ENCODE data around the gene IL23R. TPM values are rescaled to one million over a fixed set of nuclear protein-coding genes. Genes with fewer than 3 reads are reported as not detected.

The IL23R gene
- total RNA-seq, 2 donors from 2014 or later = not detected

DNA sequence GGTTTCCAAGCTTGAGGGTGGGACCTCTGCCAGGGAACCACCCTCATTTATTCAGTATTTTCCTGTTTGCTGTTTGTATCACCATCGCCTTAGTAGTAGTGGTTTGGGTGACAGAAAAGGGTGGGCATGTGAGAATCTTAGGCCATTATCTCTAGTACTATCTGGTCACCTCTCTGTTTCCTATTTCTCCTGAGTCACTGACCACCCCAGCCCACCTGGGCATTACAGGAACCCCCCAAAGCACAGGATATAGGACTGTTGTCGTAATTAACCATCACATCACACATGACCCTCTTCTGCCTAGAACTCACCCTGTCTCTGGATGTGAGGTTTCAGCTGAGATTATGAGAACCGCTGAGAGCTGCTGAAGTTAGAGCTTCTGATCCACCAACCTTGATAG is 60.4 kb downstream of the IL23R start:
- Histone ChIP-seq H3K9me3 (ENCODE audit: control insufficient read depth, low read length) (no peaks in the 10 kb centered on the region), H3K36me3 (ENCODE audit: control insufficient read depth, insufficient read depth, low read length) (no peaks in the 10 kb centered on the region), H3K27ac (ENCODE audit: low read depth, low read length) (no peak overlapping the region), H3K4me1 (ENCODE audit: control insufficient read depth, insufficient read depth, low read length) (no peaks in the 10 kb centered on the region), H3K27me3 (ENCODE audit: control insufficient read depth, insufficient read depth, low read length, poor library complexity, severe bottlenecking) (no peaks in the 10 kb centered on the region), H3K9ac (ENCODE audit: extremely low read depth, low read length, poor library complexity, severe bottlenecking) (no peak overlapping the region), H3K4me3 (ENCODE audit: low read length) (no peak overlapping the region)
- H3K4me1 Mint-ChIP-seq = no peaks in the 10 kb centered on the region
- H3K27me3 Mint-ChIP-seq (ENCODE audit: insufficient read depth) = no peaks in the 10 kb centered on the region
- no peak overlapping the region for H3K4me3 Mint-ChIP-seq
- no peak overlapping the region for H3K27ac Mint-ChIP-seq
- H3K36me3 Mint-ChIP-seq (ENCODE audit: low read depth) = no peaks in the 10 kb centered on the region
- TF ChIP-seq, protein P1, sequence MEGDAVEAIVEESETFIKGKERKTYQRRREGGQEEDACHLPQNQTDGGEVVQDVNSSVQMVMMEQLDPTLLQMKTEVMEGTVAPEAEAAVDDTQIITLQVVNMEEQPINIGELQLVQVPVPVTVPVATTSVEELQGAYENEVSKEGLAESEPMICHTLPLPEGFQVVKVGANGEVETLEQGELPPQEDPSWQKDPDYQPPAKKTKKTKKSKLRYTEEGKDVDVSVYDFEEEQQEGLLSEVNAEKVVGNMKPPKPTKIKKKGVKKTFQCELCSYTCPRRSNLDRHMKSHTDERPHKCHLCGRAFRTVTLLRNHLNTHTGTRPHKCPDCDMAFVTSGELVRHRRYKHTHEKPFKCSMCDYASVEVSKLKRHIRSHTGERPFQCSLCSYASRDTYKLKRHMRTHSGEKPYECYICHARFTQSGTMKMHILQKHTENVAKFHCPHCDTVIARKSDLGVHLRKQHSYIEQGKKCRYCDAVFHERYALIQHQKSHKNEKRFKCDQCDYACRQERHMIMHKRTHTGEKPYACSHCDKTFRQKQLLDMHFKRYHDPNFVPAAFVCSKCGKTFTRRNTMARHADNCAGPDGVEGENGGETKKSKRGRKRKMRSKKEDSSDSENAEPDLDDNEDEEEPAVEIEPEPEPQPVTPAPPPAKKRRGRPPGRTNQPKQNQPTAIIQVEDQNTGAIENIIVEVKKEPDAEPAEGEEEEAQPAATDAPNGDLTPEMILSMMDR (conservative IDR thresholded peaks at IDR 0.05) = no peak
- no peaks in the 10 kb centered on the region for H3K9me3 Mint-ChIP-seq
- DNase-seq = no peak
- 93 to 100% methylated on average over 1 to 2 of the region's 3 CpGs for WGBS, 2 experiments (ENCODE audit: insufficient coverage in 1 of 2, insufficient read length in 1 of 2)

DNA sequence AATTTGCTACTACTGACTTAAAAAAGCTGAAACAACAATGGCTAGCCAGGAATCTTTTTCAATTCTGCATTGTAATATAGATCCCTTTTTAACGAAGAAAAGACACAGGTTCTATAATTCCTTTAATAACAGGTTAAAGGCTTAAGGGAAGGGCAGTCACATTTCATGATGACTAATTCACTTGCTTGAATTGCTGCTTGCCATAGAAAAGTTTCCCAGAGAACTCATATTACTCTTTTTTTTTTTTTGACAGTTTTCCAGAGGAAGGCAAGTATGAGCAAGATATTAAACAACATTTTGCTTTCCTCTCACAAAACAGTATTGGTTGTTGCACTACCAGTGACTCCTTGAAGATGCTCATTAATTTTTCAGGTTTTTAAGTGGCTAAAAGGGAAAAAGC is 60.9 kb downstream of the IL23R start:
- TF ChIP-seq, protein P1 (conservative IDR thresholded peaks at IDR 0.05) = no peak
- H3K4me1 Mint-ChIP-seq = no peaks in the 10 kb centered on the region
- H3K9me3 ChIP-seq (ENCODE audit: control insufficient read depth, low read length) = no peaks in the 10 kb centered on the region

DNA sequence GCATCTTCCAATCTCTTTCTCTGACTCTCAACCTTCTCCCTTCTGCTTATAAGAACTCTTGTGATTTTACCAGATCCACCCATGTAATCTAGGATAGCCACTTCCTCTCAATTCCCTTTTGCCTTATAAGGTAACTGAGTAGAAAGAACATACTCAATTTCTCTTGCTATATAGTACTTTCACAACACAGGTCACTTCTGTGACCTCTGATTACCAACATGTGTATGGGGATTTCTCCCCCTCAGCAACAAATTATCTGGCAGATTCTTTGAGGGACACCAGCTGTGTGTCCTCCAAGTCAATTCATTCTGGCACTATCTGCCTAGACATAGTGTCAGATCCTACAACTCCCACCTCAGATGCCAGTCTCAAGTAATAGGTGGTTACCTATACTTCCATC is 62.5 kb downstream of the IL23R start:
- Histone ChIP-seq H3K4me3 (ENCODE audit: low read length) (no peak overlapping the region), H3K4me1 (ENCODE audit: control insufficient read depth, insufficient read depth, low read length) (no peaks in the 10 kb centered on the region), H3K27ac (ENCODE audit: low read depth, low read length) (no peak overlapping the region), H3K9ac (ENCODE audit: extremely low read depth, low read length, poor library complexity, severe bottlenecking) (no peak overlapping the region), H3K9me3 (ENCODE audit: control insufficient read depth, low read length) (no peaks in the 10 kb centered on the region), H3K27me3 (ENCODE audit: control insufficient read depth, insufficient read depth, low read length, poor library complexity, severe bottlenecking) (no peaks in the 10 kb centered on the region), H3K36me3 (ENCODE audit: control insufficient read depth, insufficient read depth, low read length) (no peaks in the 10 kb centered on the region)
- TF ChIP-seq, protein P1 (conservative IDR thresholded peaks at IDR 0.05) = no peak
- H3K9me3 Mint-ChIP-seq = no peaks in the 10 kb centered on the region
- no peaks in the 10 kb centered on the region for H3K36me3 Mint-ChIP-seq (ENCODE audit: low read depth)
- no peaks in the 10 kb centered on the region for H3K4me1 Mint-ChIP-seq
- no peak overlapping the region for H3K4me3 Mint-ChIP-seq
- peaks cover 1% of the 10 kb centered on the region for H3K27me3 Mint-ChIP-seq (ENCODE audit: insufficient read depth)
- H3K27ac Mint-ChIP-seq = no peak overlapping the region
- DNase-seq = no peak

More for the DNA sequence above, 60.9 kb downstream of the IL23R start:
- WGBS, 2 experiments (ENCODE audit: insufficient coverage in 1 of 2, insufficient read length in 1 of 2) = 100% methylated on average over 1 of the region's 1 CpG; no CpG with 5 or more reads in 1 of the 2 experiments
- no peak for DNase-seq
- Mint-ChIP-seq H3K9me3 (no peaks in the 10 kb centered on the region), H3K27me3 (ENCODE audit: insufficient read depth) (peaks cover 1% of the 10 kb centered on the region), H3K27ac (no peak overlapping the region), H3K4me3 (no peak overlapping the region), H3K36me3 (ENCODE audit: low read depth) (no peaks in the 10 kb centered on the region)
- no peak overlapping the region for H3K9ac ChIP-seq (ENCODE audit: extremely low read depth, low read length, poor library complexity, severe bottlenecking)
- no peaks in the 10 kb centered on the region for H3K36me3 ChIP-seq (ENCODE audit: control insufficient read depth, insufficient read depth, low read length)
- no peaks in the 10 kb centered on the region for H3K27me3 ChIP-seq (ENCODE audit: control insufficient read depth, insufficient read depth, low read length, poor library complexity, severe bottlenecking)
- H3K27ac ChIP-seq (ENCODE audit: low read depth, low read length) = no peak overlapping the region
- H3K4me3 ChIP-seq (ENCODE audit: low read length) = no peak overlapping the region
- H3K4me1 ChIP-seq (ENCODE audit: control insufficient read depth, insufficient read depth, low read length) = no peaks in the 10 kb centered on the region
